GM18867 (cell line): ENCODE results near the gene ME3.
A peak's percentile ranks its signal among the peaks of the same experiment; 100 is the strongest.

Source experiments
- ATAC-seq: cut with Tn5 transposase; IDR thresholded peaks from one replicate; pipeline ENCODE4 v1.9.1; 2021; ENCODE audit warnings: mild to moderate bottlenecking, moderate library complexity; ENCODE audit not compliant: unreplicated experiment

Gene ME3

GRCh38 chr11:86693518-86693917 lies 21.1 kb upstream of the ME3 start:
- no peak for ATAC-seq

GRCh38 chr11:86692746-86693145 lies 20.3 kb upstream of the ME3 start:
- no peak for ATAC-seq

DNA sequence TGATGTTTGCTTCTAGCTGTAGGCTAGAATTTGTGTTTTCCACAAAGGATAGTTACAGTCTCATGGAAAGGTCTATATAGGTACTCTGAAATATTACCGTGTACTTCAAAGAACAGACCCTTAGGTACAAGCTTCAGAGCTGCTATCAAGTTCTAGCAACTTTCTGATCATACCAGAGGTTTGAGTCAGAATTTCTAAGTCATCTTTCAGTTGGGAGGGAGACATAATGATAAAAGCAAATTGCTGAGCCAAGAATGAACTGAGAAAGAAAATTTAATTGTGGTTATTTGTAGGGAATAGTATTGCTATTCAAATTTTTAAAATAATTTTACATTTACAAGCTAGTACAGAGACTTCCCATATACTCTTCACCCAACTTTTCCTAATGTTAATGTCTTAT lies 19.9 kb upstream of the ME3 start:
- ATAC-seq, result no peak

DNA sequence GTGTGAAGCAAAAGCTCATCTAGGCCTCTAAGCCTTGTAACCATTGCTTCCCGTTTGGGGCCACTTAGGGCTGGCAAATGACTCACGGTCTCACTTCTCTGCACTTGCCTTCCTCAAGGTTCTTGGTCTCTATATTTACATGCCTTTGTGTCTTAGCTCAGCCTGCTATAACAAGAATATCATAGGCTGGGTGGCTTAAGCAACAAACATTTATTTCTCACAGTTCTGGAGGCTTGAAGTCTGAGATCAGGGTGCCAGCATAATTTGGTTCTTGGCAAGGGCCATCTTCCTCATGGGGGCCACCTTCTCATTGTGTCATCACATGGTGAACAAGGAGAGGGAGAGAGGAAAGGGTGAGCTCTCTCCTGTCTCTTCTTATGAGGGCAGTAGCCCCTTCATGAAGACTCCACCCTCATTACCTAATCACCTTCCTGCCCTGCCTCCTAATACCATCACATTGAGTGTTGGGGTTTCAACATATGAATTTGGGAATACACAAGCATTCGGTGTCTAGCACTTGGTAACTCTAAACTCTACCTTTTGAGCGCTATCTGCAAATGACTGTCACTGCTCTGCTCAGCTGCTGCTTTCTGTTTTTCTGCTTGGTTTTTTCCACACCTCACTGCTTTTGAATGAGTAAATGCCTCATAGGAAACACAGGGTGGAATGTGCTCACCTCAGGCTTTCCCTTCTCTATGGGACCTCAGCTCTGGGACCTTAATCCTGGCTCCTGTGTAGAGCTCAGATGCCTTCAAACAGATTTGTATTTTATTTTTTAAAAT lies 16.2 kb upstream of the ME3 start:
- ATAC-seq, result peak; percentile 92

DNA sequence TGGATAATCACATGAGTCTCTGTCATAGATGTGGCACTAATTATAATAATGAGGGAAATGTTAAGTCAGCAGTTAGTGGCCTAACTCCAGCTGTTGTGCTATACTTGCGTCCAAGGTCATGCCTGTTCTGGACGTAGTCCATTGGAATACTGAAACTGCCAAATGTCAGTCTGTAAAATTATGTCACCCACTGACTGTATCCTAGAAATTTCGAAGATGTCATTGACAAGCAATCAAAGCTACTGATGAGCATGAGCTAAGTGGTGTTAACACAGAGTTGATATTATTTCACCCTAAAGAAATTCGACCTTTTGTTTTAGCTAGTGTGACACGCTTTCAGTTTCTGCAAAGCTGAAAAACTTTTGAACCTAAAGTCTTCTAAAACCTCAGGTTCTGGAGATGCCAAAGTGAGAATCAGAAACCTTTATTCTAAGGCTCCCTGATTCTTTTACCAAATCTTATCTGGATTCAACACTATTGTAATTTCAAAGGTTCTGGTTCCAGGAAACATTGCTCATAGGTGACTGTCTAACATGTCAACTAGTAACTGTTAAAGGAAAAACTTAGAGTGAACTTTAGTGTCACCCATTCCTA lies 14.9 kb upstream of the ME3 start:
- ATAC-seq, result no peak

GRCh38 chr11:86686531-86686930 lies 14.1 kb upstream of the ME3 start:
- no peak for ATAC-seq

GRCh38 chr11:86681483-86681756 lies 9.0 kb upstream of the ME3 start:
- ATAC-seq, result no peak

- ATAC-seq, result no peak
Measured at GRCh38 chr11:86680716-86681482, 8.5 kb upstream of the ME3 start.

GRCh38 chr11:86678823-86679222 lies 6.4 kb upstream of the ME3 start:
- ATAC-seq, result no peak

GRCh38 chr11:86678296-86678695 lies 5.9 kb upstream of the ME3 start:
- no peak for ATAC-seq

GRCh38 chr11:86676533-86677154 lies 4.2 kb upstream of the ME3 start:
- no peak for ATAC-seq

- ATAC-seq, result no peak
Measured at GRCh38 chr11:86676010-86676409, 3.6 kb upstream of the ME3 start.

GRCh38 chr11:86675017-86675416 lies 2.6 kb upstream of the ME3 start:
- ATAC-seq, result no peak

- ATAC-seq, result no peak
Measured at GRCh38 chr11:86673872-86674750, 1.7 kb upstream of the ME3 start.

- ATAC-seq, result no peak
Measured at GRCh38 chr11:86673055-86673843, 833 bp upstream of the ME3 start.

DNA sequence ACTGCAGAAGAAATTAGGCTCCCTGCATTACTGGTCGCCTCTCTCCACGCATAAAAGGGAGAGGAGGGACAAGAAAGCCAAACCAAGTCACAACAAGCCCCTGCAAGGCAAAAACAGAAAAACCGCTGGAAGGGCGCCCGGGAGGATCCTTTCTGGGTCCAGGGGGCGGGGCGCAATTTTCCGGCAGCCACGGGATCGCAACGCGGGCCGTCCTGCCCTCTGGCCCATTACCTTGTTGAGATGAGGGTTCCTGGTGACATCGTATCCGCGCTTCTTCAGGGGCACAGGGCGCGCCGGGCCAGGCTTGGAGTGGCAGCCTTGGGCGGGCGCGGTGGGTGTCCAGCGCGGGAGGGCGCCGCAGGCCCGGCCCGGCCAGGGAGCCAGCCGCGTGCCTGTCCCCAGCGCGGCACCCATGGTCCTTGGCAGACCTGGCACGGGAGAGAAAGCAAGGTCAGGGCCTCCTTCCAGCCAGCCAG lies 847 bp downstream of the ME3 start:
- no peak for ATAC-seq

DNA sequence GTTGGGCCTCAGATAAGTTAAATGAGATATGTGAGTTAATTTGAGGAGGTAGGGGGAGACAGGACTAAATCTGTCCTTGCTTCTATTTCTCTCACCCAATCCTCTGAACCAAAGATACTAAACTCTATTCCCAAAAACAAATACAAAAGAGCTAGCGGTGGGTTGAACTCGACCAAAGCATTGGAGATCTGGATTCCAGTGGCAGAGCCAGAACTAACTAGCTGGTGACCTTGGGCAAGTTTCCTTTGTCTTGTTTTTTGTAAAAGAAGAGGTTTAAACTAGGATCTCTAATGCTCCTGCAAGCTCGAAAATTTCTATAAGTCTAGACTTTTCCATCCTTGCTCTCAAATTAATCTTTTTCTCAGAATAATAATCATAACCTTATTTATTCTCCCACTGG lies 1.5 kb downstream of the ME3 start:
- ATAC-seq, result no peak

DNA sequence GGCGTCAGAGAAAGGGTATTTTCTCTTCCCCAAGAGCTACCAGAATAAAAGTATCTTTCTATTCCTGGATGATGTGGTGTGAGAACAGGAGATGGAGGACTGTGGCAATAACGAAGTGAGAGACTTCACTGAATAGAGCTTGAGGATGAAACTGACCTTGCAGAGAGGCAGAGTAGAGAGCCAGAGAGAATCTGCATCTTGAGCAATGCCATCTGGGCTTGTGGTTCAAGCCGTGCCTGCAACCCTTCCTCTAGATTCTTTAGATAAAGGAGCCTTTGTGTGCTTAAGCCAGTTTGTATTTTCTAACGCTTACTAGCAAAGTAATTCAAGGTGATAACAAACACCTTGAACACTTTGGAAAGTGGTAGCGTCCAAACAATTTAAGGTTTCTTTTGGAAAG lies 2.2 kb downstream of the ME3 start:
- no peak for ATAC-seq

- ATAC-seq, result no peak
Measured at GRCh38 chr11:86669424-86669823, 3.0 kb downstream of the ME3 start.

GRCh38 chr11:86668929-86669328 lies 3.5 kb downstream of the ME3 start:
- ATAC-seq, result no peak
